ENCODE measurements around the gene KCNE1. TPM values are rescaled to one million over a fixed set of nuclear protein-coding genes. Genes with fewer than 3 reads are reported as not detected.
A peak's percentile ranks its signal among the peaks of the same experiment; 100 is the strongest.

KCNE1 gene
- total and polyA plus RNA-seq, 2 of the 13 experiments (the other 11 are each of a cell fraction or from before 2014, with no cell fraction given), result 0.35 TPM; not detected in 1

- TF ChIP-seq NR2F6 (IDR thresholded peaks at IDR 0.05), result no peak; the same call in 1 of the 2 replicates
- peak; percentile 33; the same call in 1 of the 2 replicates for TF ChIP-seq NR2F6 (CRISPR knock-in tag; IDR thresholded peaks at IDR 0.05)
- TF ChIP-seq ZNF143 (CRISPR knock-in tag; IDR thresholded peaks at IDR 0.05), result no peak
- TF ChIP-seq, protein P1, sequence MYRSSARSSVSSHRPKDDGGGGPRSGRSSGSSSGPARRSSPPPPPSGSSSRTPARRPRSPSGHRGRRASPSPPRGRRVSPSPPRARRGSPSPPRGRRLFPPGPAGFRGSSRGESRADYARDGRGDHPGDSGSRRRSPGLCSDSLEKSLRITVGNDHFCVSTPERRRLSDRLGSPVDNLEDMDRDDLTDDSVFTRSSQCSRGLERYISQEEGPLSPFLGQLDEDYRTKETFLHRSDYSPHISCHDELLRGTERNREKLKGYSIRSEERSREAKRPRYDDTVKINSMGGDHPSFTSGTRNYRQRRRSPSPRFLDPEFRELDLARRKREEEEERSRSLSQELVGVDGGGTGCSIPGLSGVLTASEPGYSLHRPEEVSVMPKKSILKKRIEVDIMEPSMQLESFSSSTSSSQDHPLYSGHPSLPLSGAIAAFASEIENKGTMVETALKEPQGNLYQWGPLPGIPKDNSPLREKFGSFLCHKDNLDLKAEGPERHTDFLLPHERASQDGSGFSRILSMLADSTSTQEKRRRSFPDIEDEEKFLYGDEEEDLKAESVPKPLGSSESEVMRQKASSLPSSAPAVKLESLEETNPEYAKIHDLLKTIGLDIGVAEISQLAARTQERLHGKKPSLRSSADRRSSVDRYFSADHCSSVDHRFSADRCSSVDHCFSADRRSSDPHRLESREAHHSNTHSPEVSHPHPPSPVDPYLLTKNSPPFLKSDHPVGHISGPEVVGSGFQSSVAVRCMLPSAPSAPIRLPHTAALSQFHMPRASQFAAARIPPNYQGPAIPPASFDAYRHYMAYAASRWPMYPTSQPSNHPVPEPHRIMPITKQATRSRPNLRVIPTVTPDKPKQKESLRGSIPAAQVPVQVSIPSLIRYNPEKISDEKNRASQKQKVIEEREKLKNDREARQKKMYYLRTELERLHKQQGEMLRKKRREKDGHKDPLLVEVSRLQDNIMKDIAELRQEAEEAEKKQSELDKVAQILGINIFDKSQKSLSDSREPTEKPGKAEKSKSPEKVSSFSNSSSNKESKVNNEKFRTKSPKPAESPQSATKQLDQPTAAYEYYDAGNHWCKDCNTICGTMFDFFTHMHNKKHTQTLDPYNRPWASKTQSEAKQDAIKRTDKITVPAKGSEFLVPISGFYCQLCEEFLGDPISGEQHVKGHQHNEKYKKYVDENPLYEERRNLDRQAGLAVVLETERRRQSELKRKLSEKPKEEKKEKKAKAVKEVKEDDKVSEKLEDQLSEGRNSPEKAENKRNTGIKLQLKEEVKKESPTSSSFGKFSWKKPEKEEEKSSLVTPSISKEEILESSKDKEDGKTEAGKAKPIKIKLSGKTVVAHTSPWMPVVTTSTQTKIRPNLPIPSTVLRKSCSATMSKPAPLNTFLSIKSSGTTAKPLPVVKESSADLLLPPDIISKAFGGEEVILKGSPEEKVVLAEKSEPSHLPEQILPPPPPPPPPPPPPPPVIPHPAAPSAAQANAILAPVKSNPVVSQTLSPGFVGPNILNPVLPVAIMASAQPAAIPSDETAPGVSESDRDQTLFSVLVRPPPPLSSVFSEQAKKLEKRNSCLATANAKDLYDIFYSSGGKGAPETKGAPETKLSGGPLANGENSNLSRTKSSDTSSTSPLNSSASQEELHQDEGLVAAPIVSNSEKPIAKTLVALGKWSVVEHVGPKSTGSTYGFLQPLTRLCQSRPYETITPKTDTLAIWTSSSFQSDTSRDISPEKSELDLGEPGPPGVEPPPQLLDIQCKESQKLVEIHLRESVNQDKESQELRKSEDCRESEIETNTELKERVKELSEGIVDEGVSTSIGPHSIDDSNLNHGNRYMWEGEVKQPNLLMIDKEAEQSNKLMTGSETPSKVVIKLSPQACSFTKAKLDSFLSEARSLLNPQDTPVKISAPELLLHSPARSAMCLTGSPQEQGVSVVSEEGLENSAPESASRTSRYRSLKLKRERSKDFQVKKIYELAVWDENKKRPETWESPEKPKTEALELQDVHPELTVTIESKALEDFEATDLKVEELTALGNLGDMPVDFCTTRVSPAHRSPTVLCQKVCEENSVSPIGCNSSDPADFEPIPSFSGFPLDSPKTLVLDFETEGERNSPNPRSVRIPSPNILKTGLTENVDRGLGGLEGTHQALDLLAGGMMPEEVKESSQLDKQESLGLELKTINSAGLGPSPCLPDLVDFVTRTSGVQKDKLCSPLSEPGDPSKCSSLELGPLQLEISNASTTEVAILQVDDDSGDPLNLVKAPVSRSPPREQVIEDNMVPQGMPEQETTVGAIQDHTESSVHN (CRISPR knock-in tag; IDR thresholded peaks at IDR 0.05), result no peak
- no peak for TF ChIP-seq TCF12 (IDR thresholded peaks at IDR 0.05)
- no peak for TF ChIP-seq TCF12 (CRISPR knock-in tag; IDR thresholded peaks at IDR 0.05)
- TF ChIP-seq GTF3A (CRISPR knock-in tag; conservative IDR thresholded peaks at IDR 0.05), result no peak
- no peak for TF ChIP-seq ZNF468 (CRISPR knock-in tag; IDR thresholded peaks at IDR 0.05)
- TF ChIP-seq ZNF7 (CRISPR knock-in tag; IDR thresholded peaks at IDR 0.05), result no peak
- TF ChIP-seq, protein P2, sequence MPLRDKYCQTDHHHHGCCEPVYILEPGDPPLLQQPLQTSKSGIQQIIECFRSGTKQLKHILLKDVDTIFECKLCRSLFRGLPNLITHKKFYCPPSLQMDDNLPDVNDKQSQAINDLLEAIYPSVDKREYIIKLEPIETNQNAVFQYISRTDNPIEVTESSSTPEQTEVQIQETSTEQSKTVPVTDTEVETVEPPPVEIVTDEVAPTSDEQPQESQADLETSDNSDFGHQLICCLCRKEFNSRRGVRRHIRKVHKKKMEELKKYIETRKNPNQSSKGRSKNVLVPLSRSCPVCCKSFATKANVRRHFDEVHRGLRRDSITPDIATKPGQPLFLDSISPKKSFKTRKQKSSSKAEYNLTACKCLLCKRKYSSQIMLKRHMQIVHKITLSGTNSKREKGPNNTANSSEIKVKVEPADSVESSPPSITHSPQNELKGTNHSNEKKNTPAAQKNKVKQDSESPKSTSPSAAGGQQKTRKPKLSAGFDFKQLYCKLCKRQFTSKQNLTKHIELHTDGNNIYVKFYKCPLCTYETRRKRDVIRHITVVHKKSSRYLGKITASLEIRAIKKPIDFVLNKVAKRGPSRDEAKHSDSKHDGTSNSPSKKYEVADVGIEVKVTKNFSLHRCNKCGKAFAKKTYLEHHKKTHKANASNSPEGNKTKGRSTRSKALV (CRISPR knock-in tag; IDR thresholded peaks at IDR 0.05), result no peak
- TF ChIP-seq, protein P3, sequence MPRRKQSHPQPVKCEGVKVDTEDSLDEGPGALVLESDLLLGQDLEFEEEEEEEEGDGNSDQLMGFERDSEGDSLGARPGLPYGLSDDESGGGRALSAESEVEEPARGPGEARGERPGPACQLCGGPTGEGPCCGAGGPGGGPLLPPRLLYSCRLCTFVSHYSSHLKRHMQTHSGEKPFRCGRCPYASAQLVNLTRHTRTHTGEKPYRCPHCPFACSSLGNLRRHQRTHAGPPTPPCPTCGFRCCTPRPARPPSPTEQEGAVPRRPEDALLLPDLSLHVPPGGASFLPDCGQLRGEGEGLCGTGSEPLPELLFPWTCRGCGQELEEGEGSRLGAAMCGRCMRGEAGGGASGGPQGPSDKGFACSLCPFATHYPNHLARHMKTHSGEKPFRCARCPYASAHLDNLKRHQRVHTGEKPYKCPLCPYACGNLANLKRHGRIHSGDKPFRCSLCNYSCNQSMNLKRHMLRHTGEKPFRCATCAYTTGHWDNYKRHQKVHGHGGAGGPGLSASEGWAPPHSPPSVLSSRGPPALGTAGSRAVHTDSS (CRISPR knock-in tag; conservative IDR thresholded peaks at IDR 0.05), result no peak
- TF ChIP-seq HDAC6 (IDR thresholded peaks at IDR 0.05; ENCODE audit: low read depth, low read length), result no peak
- TF ChIP-seq ZSCAN21 (CRISPR knock-in tag; IDR thresholded peaks at IDR 0.05; ENCODE audit: borderline replicate concordance), result no peak
- TF ChIP-seq, protein P4, sequence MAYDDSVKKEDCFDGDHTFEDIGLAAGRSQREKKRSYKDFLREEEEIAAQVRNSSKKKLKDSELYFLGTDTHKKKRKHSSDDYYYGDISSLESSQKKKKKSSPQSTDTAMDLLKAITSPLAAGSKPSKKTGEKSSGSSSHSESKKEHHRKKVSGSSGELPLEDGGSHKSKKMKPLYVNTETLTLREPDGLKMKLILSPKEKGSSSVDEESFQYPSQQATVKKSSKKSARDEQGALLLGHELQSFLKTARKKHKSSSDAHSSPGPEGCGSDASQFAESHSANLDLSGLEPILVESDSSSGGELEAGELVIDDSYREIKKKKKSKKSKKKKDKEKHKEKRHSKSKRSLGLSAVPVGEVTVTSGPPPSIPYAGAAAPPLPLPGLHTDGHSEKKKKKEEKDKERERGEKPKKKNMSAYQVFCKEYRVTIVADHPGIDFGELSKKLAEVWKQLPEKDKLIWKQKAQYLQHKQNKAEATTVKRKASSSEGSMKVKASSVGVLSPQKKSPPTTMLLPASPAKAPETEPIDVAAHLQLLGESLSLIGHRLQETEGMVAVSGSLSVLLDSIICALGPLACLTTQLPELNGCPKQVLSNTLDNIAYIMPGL (CRISPR knock-in tag; IDR thresholded peaks at IDR 0.05; ENCODE audit: borderline replicate concordance in 1 of 2, low read depth in 1 of 2), result no peak
- peak; percentile 54 for TF ChIP-seq HNF4A (CRISPR knock-in tag; IDR thresholded peaks at IDR 0.05)
Observed at GRCh38 chr21:34545079-34545884, 33.3 kb upstream of the KCNE1 start (continued).
